Skin epidermis (tissue), 12 donors: Measurements from ENCODE around the gene NPTXR.

Source experiments
- H3K27ac ChIP-seq, 21 experiments: fragments of 200-600 bp; sonication (generic) in 11 of 21; one replicate each; pipeline ENCODE4 v1.5.0; 2020; ENCODE audit warnings: mild to moderate bottlenecking in 3 of 21, inconsistent platforms in 2 of 21, moderate library complexity in 2 of 21
- H3K4me3 ChIP-seq, 7 experiments: fragments of 200-600 bp; sonication (generic) in 2 of 7; one replicate each; pipeline ENCODE4 v1.5.0; 2020; ENCODE audit warnings: inconsistent platforms in 2 of 7, mild to moderate bottlenecking in 2 of 7, moderate library complexity in 1 of 7

The NPTXR gene

GRCh38 chr22:38870312-38870741 is 26.5 kb upstream of the NPTXR start:
- Histone ChIP-seq H3K27ac (peak overlapping the region in 15 of 21 experiments; percentile 22 to 88 (median 82)), H3K4me3 (peak overlapping the region; percentile 16 to 90 (median 75))

GRCh38 chr22:38869663-38870062 is 25.8 kb upstream of the NPTXR start:
- H3K27ac ChIP-seq: peak overlapping the region in 2 of 21 experiments; percentile 22 to 83
- H3K4me3 ChIP-seq: no peak overlapping the region

- no peak overlapping the region for H3K27ac ChIP-seq
- no peak overlapping the region for H3K4me3 ChIP-seq
Observed at GRCh38 chr22:38868886-38869381, 25.1 kb upstream of the NPTXR start.

GRCh38 chr22:38868286-38868721 is 24.5 kb upstream of the NPTXR start:
- no peak overlapping the region for H3K27ac ChIP-seq
- no peak overlapping the region for H3K4me3 ChIP-seq

- no peak overlapping the region for H3K4me3 ChIP-seq
- H3K27ac ChIP-seq: no peak overlapping the region
Observed at GRCh38 chr22:38867471-38868285, 23.9 kb upstream of the NPTXR start.

GRCh38 chr22:38867124-38867455 is 23.3 kb upstream of the NPTXR start:
- Histone ChIP-seq H3K4me3 (no peak overlapping the region), H3K27ac (no peak overlapping the region)

- no peak overlapping the region for H3K4me3 ChIP-seq
- no peak overlapping the region for H3K27ac ChIP-seq
Observed at GRCh38 chr22:38866399-38867123, 22.7 kb upstream of the NPTXR start.

GRCh38 chr22:38866024-38866398 is 22.2 kb upstream of the NPTXR start:
- Histone ChIP-seq H3K27ac (peak overlapping the region in 1 of 21 experiments; percentile 24), H3K4me3 (no peak overlapping the region)

- H3K27ac ChIP-seq: peak overlapping the region in 7 of 21 experiments; percentile 7 to 69 (median 47)
- no peak overlapping the region for H3K4me3 ChIP-seq
Observed at GRCh38 chr22:38865201-38866023, 21.6 kb upstream of the NPTXR start.

- peak overlapping the region in 10 of 21 experiments; percentile 7 to 69 (median 38) for H3K27ac ChIP-seq
- no peak overlapping the region for H3K4me3 ChIP-seq
Observed at GRCh38 chr22:38864361-38865191, 20.7 kb upstream of the NPTXR start.

GRCh38 chr22:38863531-38864131 is 19.8 kb upstream of the NPTXR start:
- Histone ChIP-seq H3K4me3 (no peak overlapping the region), H3K27ac (no peak overlapping the region)

GRCh38 chr22:38862375-38863329 is 18.8 kb upstream of the NPTXR start:
- Histone ChIP-seq H3K27ac (no peak overlapping the region), H3K4me3 (no peak overlapping the region)

GRCh38 chr22:38861927-38862326 is 18.1 kb upstream of the NPTXR start:
- no peak overlapping the region for H3K27ac ChIP-seq
- H3K4me3 ChIP-seq: no peak overlapping the region

GRCh38 chr22:38861170-38861876 is 17.5 kb upstream of the NPTXR start:
- no peak overlapping the region for H3K27ac ChIP-seq
- no peak overlapping the region for H3K4me3 ChIP-seq

GRCh38 chr22:38860283-38861169 is 16.7 kb upstream of the NPTXR start:
- no peak overlapping the region for H3K27ac ChIP-seq
- H3K4me3 ChIP-seq: no peak overlapping the region
